HG03460 (cell line): ENCODE results near the gene PLOD2.

ENCODE experiments used
- ATAC-seq: cut with Tn5 transposase; IDR thresholded peaks from one replicate; pipeline ENCODE4 v1.9.1; 2021; ENCODE audit not compliant: unreplicated experiment

Gene PLOD2

DNA sequence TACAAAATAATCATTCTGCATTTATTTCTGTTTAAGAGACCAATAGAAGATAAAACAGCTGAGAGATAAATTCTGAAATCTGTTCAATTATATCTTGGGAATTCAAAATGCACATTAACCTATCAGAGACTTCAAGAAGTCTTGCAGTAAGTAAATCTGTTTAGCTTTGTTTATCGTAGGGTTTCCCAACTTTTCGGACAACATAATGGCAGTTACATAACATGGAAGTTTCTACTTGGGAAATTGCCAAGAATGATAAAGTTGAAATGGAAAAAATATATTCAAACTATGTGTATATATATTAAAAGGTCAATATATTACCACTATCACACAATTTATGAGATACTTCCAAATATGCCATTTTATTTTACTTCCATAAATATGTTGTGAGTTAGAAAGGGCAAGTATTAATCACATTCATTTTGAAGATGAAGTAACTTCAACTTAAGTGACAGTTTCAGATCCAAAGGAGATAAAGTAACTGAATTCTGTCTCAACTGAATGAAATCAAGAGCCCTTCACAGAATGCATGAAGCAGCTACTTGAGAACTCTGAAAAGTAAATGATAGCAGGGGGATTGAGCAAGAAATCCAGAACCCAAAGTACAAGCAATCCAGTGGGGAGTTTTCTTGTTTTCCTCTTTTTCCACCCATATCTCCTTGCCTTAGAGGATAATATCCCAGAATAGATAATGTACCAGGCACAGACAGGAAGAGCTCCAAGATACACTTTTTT, 108.8 kb downstream of the PLOD2 start:
- ATAC-seq: no peak

DNA sequence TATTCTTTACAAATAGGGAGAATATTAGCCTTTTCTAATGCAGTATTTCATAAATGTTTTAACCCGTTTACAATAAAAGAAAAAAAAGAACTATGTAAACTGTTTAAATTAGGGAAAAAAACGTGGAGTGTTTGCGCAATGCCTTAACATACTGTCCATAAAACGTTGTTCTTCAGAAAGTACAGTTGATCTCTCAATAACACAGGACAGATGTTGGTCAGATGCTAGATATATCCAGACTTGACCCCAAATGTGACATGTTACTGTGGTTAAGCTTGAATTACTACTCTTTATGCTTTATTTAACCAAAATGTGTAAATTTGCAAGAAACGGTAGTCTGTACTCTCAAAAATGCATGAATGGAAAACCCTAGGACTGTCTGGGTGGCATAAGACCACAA, 110.3 kb downstream of the PLOD2 start:
- ATAC-seq: no peak

GRCh38 chr3:146047485-146047884, 113.5 kb downstream of the PLOD2 start:
- ATAC-seq: no peak

- no peak for ATAC-seq
Observed at GRCh38 chr3:146044046-146044445, 116.9 kb downstream of the PLOD2 start.

DNA sequence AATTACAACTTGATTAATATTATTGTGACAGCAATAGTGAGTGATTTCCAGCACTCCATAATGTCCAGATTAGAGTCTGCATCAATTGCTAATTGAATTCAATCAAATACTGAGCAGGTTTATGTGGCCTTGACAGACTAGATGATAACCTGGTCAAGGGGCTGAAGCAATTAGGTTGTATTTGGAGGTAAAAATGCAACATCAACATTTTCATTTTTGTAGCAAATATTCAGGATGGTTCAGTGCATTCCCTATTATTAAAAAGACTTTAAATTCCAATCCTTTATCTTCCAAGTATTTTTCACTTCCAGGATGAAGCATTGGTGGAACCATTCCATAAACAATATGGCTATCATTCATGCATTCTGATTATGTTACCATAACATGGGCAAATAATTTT, 120.4 kb downstream of the PLOD2 start:
- ATAC-seq: no peak

DNA sequence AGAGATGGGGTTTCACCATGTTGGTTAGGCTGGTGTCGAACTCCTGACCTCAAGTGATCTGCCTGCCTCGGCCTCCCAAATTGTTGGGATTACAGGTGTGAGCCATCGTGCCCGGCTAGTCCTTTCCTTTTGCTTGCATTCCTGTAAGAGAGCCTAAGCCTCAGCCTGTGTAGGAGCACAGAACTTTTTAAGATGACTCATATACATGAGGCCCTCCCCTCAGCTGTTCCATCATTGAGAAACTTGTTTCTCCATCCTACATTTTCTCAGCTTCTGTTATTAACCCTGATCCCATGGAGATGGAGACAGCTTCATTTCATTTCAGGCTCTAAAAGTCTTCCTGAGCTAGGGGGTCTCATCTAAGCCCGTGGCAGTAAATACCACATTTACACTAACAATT, 123.3 kb downstream of the PLOD2 start:
- ATAC-seq: no peak

DNA sequence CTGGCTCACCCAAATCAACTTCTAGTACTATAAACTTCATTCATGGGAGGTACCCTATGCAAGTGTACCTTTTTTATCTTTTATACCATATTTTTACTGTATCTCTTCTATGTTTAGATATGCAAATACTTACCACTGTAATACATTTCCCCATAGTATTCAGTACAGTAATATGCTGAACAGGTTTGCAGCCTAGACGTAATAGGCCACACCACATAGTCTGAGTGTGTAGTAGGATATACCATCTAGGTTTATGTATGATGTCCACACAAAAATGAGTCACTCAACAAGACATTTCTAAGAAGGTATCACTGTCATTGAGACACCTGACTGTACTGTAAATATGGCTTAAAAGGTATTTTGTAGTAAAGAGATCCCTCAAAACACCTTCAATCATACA, 124.7 kb downstream of the PLOD2 start:
- ATAC-seq: no peak

GRCh38 chr3:146035366-146035765, 125.6 kb downstream of the PLOD2 start:
- ATAC-seq: no peak

DNA sequence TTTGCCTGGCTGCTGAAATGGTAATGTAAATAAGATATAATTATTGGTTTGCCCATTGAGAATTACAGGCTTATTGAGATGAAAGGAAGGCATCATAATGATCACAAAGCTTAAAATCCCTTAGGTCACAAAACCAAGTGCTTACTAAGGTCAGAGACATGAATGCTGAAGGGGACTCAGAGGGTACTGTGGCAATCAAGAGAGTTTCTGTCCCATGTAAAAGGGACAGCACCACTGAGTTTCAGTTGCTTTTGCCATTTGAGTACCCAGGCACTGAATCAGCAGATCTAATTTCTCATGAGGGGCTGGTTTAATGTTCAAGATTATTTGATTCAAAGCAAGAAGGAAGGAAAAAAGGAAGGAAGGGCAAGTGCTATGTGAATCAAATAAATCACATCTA, 127.0 kb downstream of the PLOD2 start:
- ATAC-seq: no peak

DNA sequence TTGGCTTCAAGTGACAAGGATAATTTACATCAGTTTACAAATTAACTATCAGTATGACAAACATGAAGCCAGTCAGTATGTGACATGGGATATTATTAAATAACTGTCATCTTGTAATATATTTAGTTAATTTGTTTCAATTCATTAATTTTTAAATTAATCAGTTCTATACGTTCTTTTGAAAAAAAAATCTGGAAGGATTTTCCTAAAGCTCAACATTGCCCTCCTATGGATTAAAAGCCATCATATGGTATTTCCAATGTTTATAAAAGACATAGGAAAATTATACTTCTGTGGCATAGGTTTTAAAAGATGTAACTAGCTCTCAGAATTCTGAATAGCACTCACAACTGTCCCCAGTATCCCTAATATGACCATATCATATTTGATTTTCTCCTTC, 134.4 kb downstream of the PLOD2 start:
- ATAC-seq: no peak

GRCh38 chr3:146024260-146024659, 136.7 kb downstream of the PLOD2 start:
- ATAC-seq: no peak

- ATAC-seq: no peak
Observed at GRCh38 chr3:146020969-146021368, 140.0 kb downstream of the PLOD2 start.

GRCh38 chr3:146019508-146019907, 141.5 kb downstream of the PLOD2 start:
- no peak for ATAC-seq
